Body of pancreas (tissue), 4 donors: ENCODE results near the gene FTH1.

ENCODE experiments used
- CTCF ChIP-seq, 7 experiments: fragments of 450-650 bp in 4 of 7; fragments of 200-600 bp in 3 of 7; sonication (generic) in 3 of 7; IDR thresholded peaks; one replicate each; pipeline ENCODE4 v1.5.1; 2016 to 2019; ENCODE audit warnings: antibody characterized with exemption in 7 of 7
- POLR2A ChIP-seq, 3 donors: fragments of 450-650 bp; IDR thresholded peaks; one replicate each; pipeline ENCODE4 v1.6.1; 2016; ENCODE audit warnings: antibody characterized with exemption in 3 of 3, mild to moderate bottlenecking in 2 of 3

- no peak for TF ChIP-seq CTCF (IDR thresholded peaks at IDR 0.05)
- no peak for TF ChIP-seq POLR2A (IDR thresholded peaks at IDR 0.05)
These were observed 13.5 kb upstream of the FTH1 start for GRCh38 chr11:61980783-61981541.
